ENCODE measurements around the gene CA4. TPM values are rescaled to one million over a fixed set of nuclear protein-coding genes. Genes with fewer than 3 reads are reported as not detected.
"Not testable (repeated sequence)": the region's sequence is repeated elsewhere in the genome, so short reads cannot be mapped to it uniquely, and the experiment has no call there.

The CA4 gene
- total RNA-seq (2014; rRNA removed; shearing (Covaris generic)), result not detected in 2 replicates
- not detected in 2 replicates for polyA plus RNA-seq (2014; cell fraction: nucleus; rRNA removed)

GRCh38 chr17:60149691-60150582 lies at the start of gene CA4:
Gene CA4 (plus strand): TSS chr17:60149973. CDS start chr17:60150035, 62 bp downstream.
- DNase-seq (ENCODE audit: extremely low read depth, low read depth), result no peak

- not testable (repeated sequence) for DNase-seq (ENCODE audit: extremely low read depth, low read depth)
Observed at GRCh38 chr17:60100577-60100976, 49.2 kb upstream of the CA4 start.

GRCh38 chr17:60102015-60102631 lies 47.6 kb upstream of the CA4 start:
- not testable (repeated sequence) for DNase-seq (ENCODE audit: extremely low read depth, low read depth)

- no peak for DNase-seq (ENCODE audit: extremely low read depth, low read depth)
Observed at GRCh38 chr17:60102632-60103096, 47.1 kb upstream of the CA4 start.

GRCh38 chr17:60103957-60104356 lies 45.8 kb upstream of the CA4 start:
- no peak for DNase-seq (ENCODE audit: extremely low read depth, low read depth)

- DNase-seq (ENCODE audit: extremely low read depth, low read depth), result no peak
Observed at GRCh38 chr17:60106340-60107059, 43.3 kb upstream of the CA4 start.

GRCh38 chr17:60107526-60108257 lies 42.1 kb upstream of the CA4 start:
- no peak for DNase-seq (ENCODE audit: extremely low read depth, low read depth)

GRCh38 chr17:60108309-60108708 lies 41.5 kb upstream of the CA4 start:
- not testable (repeated sequence) for DNase-seq (ENCODE audit: extremely low read depth, low read depth)

- DNase-seq (ENCODE audit: extremely low read depth, low read depth), result no peak
Observed at GRCh38 chr17:60108712-60109111, 41.1 kb upstream of the CA4 start.

GRCh38 chr17:60109161-60109560 lies 40.6 kb upstream of the CA4 start:
- no peak for DNase-seq (ENCODE audit: extremely low read depth, low read depth)

- DNase-seq (ENCODE audit: extremely low read depth, low read depth), result no peak
Observed at GRCh38 chr17:60110586-60110985, 39.2 kb upstream of the CA4 start.

- not testable (repeated sequence) for DNase-seq (ENCODE audit: extremely low read depth, low read depth)
Observed at GRCh38 chr17:60111661-60112060, 38.1 kb upstream of the CA4 start.

- DNase-seq (ENCODE audit: extremely low read depth, low read depth), result not testable (repeated sequence)
Observed at GRCh38 chr17:60115364-60115763, 34.4 kb upstream of the CA4 start.

- not testable (repeated sequence) for DNase-seq (ENCODE audit: extremely low read depth, low read depth)
Observed at GRCh38 chr17:60116196-60116595, 33.6 kb upstream of the CA4 start.

GRCh38 chr17:60119162-60119561 lies 30.6 kb upstream of the CA4 start:
- DNase-seq (ENCODE audit: extremely low read depth, low read depth), result not testable (repeated sequence)

GRCh38 chr17:60119807-60120748 lies 29.7 kb upstream of the CA4 start:
- not testable (repeated sequence) for DNase-seq (ENCODE audit: extremely low read depth, low read depth)

GRCh38 chr17:60127068-60128064 lies 22.4 kb upstream of the CA4 start:
- DNase-seq (ENCODE audit: extremely low read depth, low read depth), result no peak
